Esophagus muscularis mucosa (tissue), 3 donors: Measurements from ENCODE around the gene CSE1L.

ENCODE experiments used
- POLR2A ChIP-seq: fragments of 450-650 bp; IDR thresholded peaks from one replicate; pipeline ENCODE4 v1.6.1; 2017; ENCODE audit warnings: antibody characterized with exemption, moderate library complexity, mild to moderate bottlenecking, low read depth
- TF ChIP-seq, protein P1 (sequence below), 3 experiments: fragments of 200-600 bp in 2 of 3; fragments of 450-650 bp in 1 of 3; sonication (generic) in 2 of 3; IDR thresholded peaks; one replicate each; pipeline ENCODE4 v1.5.1; 2017 to 2019; ENCODE audit warnings: antibody characterized with exemption in 3 of 3, mild to moderate bottlenecking in 2 of 3, moderate library complexity in 1 of 3

DNA sequence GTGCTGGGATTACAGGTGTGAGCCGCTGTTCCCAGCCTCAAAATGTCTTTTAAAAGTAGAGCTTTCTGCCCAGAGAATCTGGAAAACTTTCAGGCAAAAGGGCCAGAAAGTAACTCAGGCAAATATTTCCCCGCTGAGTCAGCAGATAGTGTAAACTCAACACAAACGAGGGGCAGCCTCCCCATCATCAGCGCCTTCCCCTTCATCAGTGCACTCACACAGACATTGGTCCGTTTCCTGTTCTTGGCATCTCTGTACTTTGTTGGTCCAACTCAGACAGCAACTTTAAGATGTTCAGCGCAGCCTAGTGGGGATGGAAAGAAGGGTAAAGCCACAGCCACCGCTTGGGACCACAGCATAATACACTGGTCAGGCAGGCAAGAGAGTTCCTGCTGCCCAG is 69.5 kb downstream of the CSE1L start:
- no peak for TF ChIP-seq POLR2A
- TF ChIP-seq, protein P1, sequence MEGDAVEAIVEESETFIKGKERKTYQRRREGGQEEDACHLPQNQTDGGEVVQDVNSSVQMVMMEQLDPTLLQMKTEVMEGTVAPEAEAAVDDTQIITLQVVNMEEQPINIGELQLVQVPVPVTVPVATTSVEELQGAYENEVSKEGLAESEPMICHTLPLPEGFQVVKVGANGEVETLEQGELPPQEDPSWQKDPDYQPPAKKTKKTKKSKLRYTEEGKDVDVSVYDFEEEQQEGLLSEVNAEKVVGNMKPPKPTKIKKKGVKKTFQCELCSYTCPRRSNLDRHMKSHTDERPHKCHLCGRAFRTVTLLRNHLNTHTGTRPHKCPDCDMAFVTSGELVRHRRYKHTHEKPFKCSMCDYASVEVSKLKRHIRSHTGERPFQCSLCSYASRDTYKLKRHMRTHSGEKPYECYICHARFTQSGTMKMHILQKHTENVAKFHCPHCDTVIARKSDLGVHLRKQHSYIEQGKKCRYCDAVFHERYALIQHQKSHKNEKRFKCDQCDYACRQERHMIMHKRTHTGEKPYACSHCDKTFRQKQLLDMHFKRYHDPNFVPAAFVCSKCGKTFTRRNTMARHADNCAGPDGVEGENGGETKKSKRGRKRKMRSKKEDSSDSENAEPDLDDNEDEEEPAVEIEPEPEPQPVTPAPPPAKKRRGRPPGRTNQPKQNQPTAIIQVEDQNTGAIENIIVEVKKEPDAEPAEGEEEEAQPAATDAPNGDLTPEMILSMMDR (IDR thresholded peaks at IDR 0.05), result no peak
